Naive thymus-derived CD8-positive, alpha-beta T cell (primary cell): ENCODE measurements around the gene GRHL3. TPM values are rescaled to one million over a fixed set of nuclear protein-coding genes. Genes with fewer than 3 reads are reported as not detected.
A peak's percentile ranks its signal among the peaks of the same experiment; 100 is the strongest.

Experiments used
- ATAC-seq, 2 donors: fragments of 150-1000 bp; cut with Tn5 transposase in 1 of 2; sonication (Bioruptor Pico), chemical (Tn5 transposase) in 1 of 2; 1 replicate in 1 of 2; 2 replicates in 1 of 2; pipeline ENCODE4 v1.10.0; 2021; ENCODE audit warnings: mild to moderate bottlenecking in 2 of 2, moderate library complexity in 2 of 2
- POLR2A ChIA-PET: fragments of 350-600 bp; sonication (Branson Sonifier 250); formaldehyde crosslinking; loops from one replicate; lab custom pipeline; 2021; ENCODE audit warnings: antibody characterized with exemption; lab: Charles Lee
- DNase-seq, 10 donors: peaks; one replicate each; pipeline versions ENCODE4 v3.0.0 to v3.0.0-alpha.2; 2020 to 2022
- H3K27ac Mint-ChIP-seq, 10 donors: one replicate each; pipeline ENCODE4 v1.8.0; 2020 to 2022; ENCODE audit warnings: mild to moderate bottlenecking in 10 of 10, mixed read lengths in 10 of 10, moderate library complexity in 4 of 10, inconsistent platforms in 1 of 10
- H3K27me3 Mint-ChIP-seq, 5 donors: one replicate each; pipeline ENCODE4 v1.8.0; 2021 to 2022; ENCODE audit warnings: mixed read lengths in 5 of 5
- H3K36me3 Mint-ChIP-seq, 3 donors: one replicate each; pipeline ENCODE4 v1.8.0; 2020 to 2022; ENCODE audit warnings: mixed read lengths in 3 of 3, mild to moderate bottlenecking in 2 of 3, inconsistent platforms in 1 of 3
- H3K4me1 Mint-ChIP-seq, 4 donors: one replicate each; pipeline ENCODE4 v1.8.0; 2021 to 2022; ENCODE audit warnings: mixed read lengths in 4 of 4
- H3K4me3 Mint-ChIP-seq, 10 donors: one replicate each; pipeline ENCODE4 v1.8.0; 2020 to 2022; ENCODE audit warnings: mild to moderate bottlenecking in 10 of 10, mixed read lengths in 10 of 10, moderate library complexity in 6 of 10, inconsistent platforms in 1 of 10
- H3K9me3 Mint-ChIP-seq, 9 donors: one replicate each; pipeline ENCODE4 v1.8.0; 2020 to 2022; ENCODE audit warnings: mixed read lengths in 9 of 9, mild to moderate bottlenecking in 3 of 9, inconsistent platforms in 1 of 9, moderate library complexity in 1 of 9
- polyA plus RNA-seq, 3 donors: library from polyadenylated mRNA; unstranded; fragments of 300-500 nt; fragmentation: Illumina TruSeq; gene quantifications; one replicate each; pipeline ENCODE4 v1.2.3, GENCODE V29; 2021
- total RNA-seq, 8 experiments: library from RNA in 2 of 8; stranded (reverse) in 2 of 8; gene quantifications; one replicate each; pipeline ENCODE4 v1.2.3 and lab custom pipeline; 2021 to 2026

The GRHL3 gene
- total and polyA plus RNA-seq, 5 experiments from 2014 or later = not detected

DNA sequence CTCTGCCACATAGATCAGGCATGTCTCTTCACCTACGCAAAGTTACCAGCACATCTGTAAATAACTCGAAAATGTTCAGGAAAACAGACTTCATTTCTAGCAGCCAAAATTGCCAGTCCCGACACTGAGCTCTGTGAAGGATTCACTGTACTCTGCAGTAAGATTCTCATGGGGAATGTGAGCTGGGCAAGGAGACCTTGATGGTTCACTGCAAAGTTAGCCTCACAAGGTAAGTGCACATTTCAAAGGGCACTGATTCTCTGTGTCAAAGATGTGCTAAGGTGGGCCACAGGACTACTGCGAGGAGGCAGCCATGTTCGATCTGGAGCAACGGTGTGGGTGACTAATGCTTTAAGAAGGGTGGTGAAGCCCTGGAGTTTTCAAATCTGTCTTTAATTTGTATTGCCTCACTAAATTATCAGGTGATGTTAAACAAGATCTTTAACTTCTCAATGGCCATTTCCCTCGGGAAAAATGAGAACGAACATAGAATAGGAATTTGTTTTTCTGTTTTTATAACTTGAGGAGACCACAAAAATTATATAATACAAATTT, 69.3 kb downstream of the GRHL3 start:
- no peaks in the 10 kb centered on the region for H3K27me3 Mint-ChIP-seq
- no peak for ATAC-seq
- DNase-seq = no peak
- no peak overlapping the region for H3K27ac Mint-ChIP-seq
- H3K9me3 Mint-ChIP-seq = no peaks in the 10 kb centered on the region
- H3K4me3 Mint-ChIP-seq = no peak overlapping the region
- POLR2A ChIA-PET = no interaction called here
- H3K4me1 Mint-ChIP-seq = peaks cover 16 to 40% (median 26%) of the 10 kb centered on the region in 4 donors
- peaks cover 0 to 12% (median 8%) of the 10 kb centered on the region in 3 donors for H3K36me3 Mint-ChIP-seq

DNA sequence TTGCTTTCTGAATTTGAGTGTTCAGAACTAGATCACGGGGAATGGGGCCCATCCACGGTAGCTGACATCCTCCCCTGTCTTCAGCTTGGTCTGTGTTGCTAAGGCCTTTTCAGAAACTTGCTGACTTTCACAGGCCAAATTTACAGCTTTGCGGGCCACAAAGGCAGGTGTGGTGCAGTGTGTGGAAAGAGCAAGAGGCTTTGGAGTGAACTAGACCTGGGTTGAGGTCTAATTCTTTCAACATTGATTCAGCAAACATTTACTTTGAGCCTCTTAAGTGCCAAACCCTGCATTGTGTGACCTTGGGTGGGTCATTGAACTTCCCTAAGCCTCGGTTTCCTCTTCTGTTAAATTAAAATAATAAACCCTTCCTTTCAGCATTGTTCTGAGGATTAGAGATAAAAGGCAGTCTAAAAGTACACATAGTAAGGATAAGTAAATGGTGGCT, 70.1 kb downstream of the GRHL3 start:
- POLR2A ChIA-PET = no interaction called here
- DNase-seq (no peak), ATAC-seq (no peak)
- H3K9me3 Mint-ChIP-seq = no peaks in the 10 kb centered on the region
- no peak overlapping the region for H3K4me3 Mint-ChIP-seq
- H3K4me1 Mint-ChIP-seq = peaks cover 20 to 41% (median 33%) of the 10 kb centered on the region in 4 donors
- peaks cover 0 to 12% (median 8%) of the 10 kb centered on the region in 3 donors for H3K36me3 Mint-ChIP-seq
- H3K27ac Mint-ChIP-seq = no peak overlapping the region
- no peaks in the 10 kb centered on the region for H3K27me3 Mint-ChIP-seq

DNA sequence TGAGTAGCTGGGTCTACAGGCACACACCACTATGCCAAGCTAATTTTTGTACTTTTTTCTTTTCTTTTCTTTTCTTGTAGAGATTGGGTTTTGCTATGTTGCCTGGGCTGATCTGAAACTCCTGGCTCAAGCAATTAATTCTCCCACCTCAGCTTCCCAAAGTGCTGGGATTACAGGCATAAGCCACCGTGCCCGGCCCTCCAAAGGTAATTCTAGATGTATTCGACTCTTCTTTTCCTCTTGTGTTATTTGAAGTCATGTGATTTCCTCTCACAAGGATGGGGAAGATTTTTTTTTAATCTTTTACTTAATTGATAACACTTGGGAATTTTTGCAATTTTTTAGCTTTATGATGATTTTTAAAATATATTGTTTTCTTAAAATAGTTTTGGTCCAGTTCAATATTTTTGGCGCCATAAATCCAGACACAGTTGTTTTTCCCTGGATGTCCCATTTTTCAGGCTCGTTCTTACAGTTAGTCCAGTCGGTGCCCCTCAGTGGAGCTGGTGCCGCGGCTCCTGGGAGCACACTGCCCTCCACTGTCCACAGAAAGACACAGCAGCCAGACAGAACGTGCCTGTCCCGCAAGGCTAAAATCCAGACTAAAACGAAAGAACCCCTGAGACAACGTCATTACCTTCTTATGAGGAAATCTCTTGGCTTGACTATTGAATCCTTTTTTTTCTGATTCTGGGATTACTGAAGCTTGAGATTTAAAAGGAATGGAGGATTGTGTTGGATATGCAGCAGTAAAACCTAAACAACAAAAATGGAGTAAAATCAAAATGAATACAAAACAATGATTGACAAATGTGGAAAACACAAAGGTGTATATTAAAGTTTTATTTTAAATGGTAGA, 72.0 kb downstream of the GRHL3 start:
- Mint-ChIP-seq H3K9me3 (no peaks in the 10 kb centered on the region), H3K4me1 (peaks cover 20 to 33% (median 30%) of the 10 kb centered on the region in 4 donors), H3K27ac (peak overlapping the region; percentile 76 to 95 (median 94)), H3K4me3 (peak overlapping the region; percentile 44 to 85 (median 76)), H3K27me3 (no peaks in the 10 kb centered on the region), H3K36me3 (peaks cover 0 to 12% (median 8%) of the 10 kb centered on the region in 3 donors)
- POLR2A ChIA-PET = interaction anchor here (0.7 to 3.8 kb wide), 6 partner anchors 24 to 241 kb away, joined by 3 to 16 read pairs (median 4); partner anchors contain the start of gene NIPAL3
- ATAC-seq (peak; percentile 81 to 82), DNase-seq (peak; percentile 44 to 82 (median 62))

DNA sequence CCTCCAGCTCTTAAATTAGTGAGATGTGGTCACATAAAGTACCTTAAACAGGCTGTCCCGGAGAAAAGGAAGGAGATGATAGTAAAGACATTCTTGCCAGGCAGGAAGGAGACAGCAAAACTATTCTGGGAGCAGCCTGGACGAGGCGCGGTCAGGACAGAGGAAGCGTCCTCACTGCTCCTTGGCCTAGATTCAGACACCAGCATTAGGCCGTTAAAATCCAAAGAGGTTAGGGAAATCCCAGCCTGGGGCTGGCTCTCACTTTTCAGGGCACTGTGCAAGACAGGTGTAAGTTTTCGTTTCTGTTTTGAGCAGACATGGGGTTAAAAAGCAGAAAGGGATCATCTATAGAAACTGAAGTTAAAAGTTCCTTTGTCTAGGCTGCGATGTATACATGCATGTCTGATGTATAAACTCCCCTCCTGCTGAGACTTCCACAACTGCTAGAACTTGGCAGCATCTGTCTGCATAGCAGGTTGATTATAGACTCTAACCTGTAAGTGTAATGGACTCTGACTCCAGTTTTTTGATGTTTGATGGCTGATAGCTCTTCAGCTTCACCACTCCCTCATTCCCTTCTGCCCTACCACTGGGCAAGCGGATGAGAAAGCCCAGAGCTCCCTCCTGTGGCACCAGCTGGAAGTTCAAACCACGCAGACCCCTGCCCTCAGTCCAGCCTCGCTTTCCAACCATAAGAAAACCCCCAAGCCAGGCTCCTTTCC, 72.9 kb downstream of the GRHL3 start:
- peak overlapping the region in 8 of 10 donors; percentile 48 to 85 (median 76) for H3K4me3 Mint-ChIP-seq
- POLR2A ChIA-PET = interaction anchor here (0.6 to 3.8 kb wide), 10 partner anchors 23 to 242 kb away, joined by 3 to 16 read pairs (median 4); partner anchors contain the start of gene NIPAL3

DNA sequence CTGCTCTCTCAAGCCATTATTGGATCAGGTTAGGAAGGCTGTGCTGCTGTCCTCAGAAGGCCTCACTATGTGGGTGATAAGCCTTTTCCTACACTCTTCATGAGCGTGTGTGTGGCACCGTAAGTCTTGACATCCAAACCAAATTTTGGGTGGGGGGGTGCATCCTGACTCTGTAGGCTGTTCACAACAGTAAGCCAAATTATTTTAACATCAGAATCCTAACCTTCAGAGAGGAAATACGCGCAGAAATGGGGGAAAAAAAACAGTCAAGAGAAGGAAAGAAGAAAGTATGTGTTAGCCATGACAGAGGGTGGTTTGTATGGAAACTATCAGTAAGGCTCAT, 73.4 kb downstream of the GRHL3 start:
- peak overlapping the region in 6 of 10 donors; percentile 22 to 77 (median 44) for H3K4me3 Mint-ChIP-seq
- peak overlapping the region; percentile 76 to 95 (median 94) for H3K27ac Mint-ChIP-seq
- H3K4me1 Mint-ChIP-seq = peaks cover 18 to 33% (median 30%) of the 10 kb centered on the region in 4 donors
- no peaks in the 10 kb centered on the region for H3K9me3 Mint-ChIP-seq
- peak in 1 of 2 donors; percentile 20 for ATAC-seq
- DNase-seq = no peak
- H3K27me3 Mint-ChIP-seq = no peaks in the 10 kb centered on the region
- POLR2A ChIA-PET = interaction anchor here (0.7 to 3.8 kb wide), 6 partner anchors 23 to 204 kb away, joined by 3 to 16 read pairs (median 7); partner anchors contain the start of gene NIPAL3
- peaks cover 0 to 17% (median 5%) of the 10 kb centered on the region in 3 donors for H3K36me3 Mint-ChIP-seq

More for the DNA sequence above, 72.9 kb downstream of the GRHL3 start:
- H3K27ac Mint-ChIP-seq = peak overlapping the region; percentile 76 to 95 (median 94)
- ATAC-seq (peak; percentile 63 to 73), DNase-seq (peak in 8 of 10 donors; percentile 25 to 67 (median 44))
- H3K4me1 Mint-ChIP-seq = peaks cover 18 to 33% (median 30%) of the 10 kb centered on the region in 4 donors
- peaks cover 0 to 14% (median 6%) of the 10 kb centered on the region in 3 donors for H3K36me3 Mint-ChIP-seq
- no peaks in the 10 kb centered on the region for H3K27me3 Mint-ChIP-seq
- H3K9me3 Mint-ChIP-seq = no peaks in the 10 kb centered on the region

DNA sequence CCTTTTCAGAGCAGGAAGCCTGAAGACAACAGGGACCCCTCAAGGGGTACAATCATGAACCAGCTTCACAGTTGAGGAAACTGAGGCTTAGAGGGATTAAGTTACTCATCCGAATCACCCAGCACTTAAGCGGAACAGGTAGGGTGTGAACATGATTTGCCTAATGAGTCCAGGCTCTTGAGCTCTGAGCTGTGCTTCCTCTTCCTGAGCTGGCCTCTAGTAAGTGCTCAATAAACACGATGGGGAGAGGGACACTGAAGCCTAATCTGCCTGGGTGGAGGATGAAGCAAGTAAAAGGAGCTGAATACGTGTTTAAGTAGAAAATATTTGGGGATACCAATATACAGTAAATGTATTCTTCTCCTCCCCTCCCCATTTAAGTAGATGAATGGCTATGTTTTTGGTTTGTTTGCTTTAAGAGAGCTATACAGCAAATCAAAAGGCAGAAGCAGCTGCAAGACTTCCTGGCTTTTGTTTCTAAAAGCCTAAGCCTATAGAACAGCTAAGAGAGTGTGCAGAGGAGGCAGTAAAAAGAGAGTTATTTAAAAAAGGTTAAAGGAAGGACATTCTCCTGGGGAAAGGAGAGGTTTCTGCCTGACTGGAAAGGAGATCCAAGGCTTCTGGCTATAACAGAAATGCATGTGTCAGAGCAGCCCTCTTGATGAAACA, 74.0 kb downstream of the GRHL3 start:
- Mint-ChIP-seq H3K9me3 (no peaks in the 10 kb centered on the region), H3K4me1 (peaks cover 18 to 33% (median 30%) of the 10 kb centered on the region in 4 donors), H3K4me3 (peak overlapping the region in 8 of 10 donors; percentile 0 to 77 (median 15)), H3K36me3 (peaks cover 0 to 17% (median 5%) of the 10 kb centered on the region in 3 donors), H3K27me3 (no peaks in the 10 kb centered on the region), H3K27ac (peak overlapping the region; percentile 76 to 95 (median 94))
- ATAC-seq (peak; percentile 45 to 59), DNase-seq (peak in 3 of 10 donors; percentile 18 to 37 (median 34))
- POLR2A ChIA-PET = interaction anchor here (0.8 to 3.8 kb wide), 9 partner anchors 15 to 205 kb away, joined by 3 to 16 read pairs (median 3); partner anchors contain the start of genes NIPAL3, RCAN3 and STPG1

DNA sequence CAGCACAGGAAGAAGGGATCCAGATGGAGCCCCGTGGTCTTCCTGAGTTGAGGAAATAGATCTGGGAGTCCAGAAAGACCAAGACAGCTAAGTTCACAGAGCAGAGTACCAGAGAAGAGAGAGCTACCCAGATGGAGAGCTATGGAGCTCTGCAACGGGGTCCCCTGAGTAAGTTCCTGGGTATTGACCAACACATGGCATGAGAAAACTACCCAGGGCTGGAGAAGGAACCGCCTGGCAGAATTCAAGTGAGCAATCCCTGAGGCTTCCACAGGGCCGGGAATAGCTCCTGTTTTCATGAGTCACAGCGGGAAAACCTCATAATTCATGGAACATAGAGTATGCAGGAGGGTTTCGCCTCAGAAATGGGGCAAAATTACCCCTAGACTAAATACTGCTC, 74.7 kb downstream of the GRHL3 start:
- no peak for DNase-seq
- Mint-ChIP-seq H3K36me3 (peaks cover 0 to 13% (median 3%) of the 10 kb centered on the region in 3 donors), H3K9me3 (no peaks in the 10 kb centered on the region), H3K4me3 (peak overlapping the region in 1 of 10 donors; percentile 62), H3K27me3 (no peaks in the 10 kb centered on the region), H3K27ac (peak overlapping the region in 9 of 10 donors; percentile 76 to 95 (median 94)), H3K4me1 (peaks cover 18 to 33% (median 30%) of the 10 kb centered on the region in 4 donors)
- POLR2A ChIA-PET = interaction anchor here (0.8 to 1.8 kb wide), 5 partner anchors 14 to 197 kb away, joined by 3 to 10 read pairs (median 3); partner anchors contain the start of genes NIPAL3, RCAN3 and STPG1
- ATAC-seq = no peak

DNA sequence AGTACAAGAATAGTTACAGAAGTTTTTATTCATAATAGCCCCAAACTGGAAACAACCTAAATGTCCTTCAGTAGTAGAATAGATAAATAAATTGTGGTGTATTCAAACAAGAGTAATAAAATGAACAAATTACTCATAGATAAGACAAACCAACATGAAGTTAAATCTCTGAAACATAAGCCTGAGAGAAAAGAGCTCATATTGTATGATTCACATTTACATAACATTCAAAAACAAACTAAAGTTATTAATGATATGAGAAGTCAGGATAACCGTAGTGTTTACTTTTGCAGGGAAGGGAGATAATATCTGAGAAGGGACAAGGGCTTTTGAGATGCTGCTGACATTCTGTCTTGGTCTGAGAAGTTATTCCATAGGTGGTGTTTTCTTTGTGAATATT, 80.9 kb downstream of the GRHL3 start:
- POLR2A ChIA-PET = no interaction called here
- DNase-seq (no peak), ATAC-seq (no peak)
- no peaks in the 10 kb centered on the region for H3K27me3 Mint-ChIP-seq
- no peak overlapping the region for H3K4me3 Mint-ChIP-seq
- peaks cover 0 to 17% (median 6%) of the 10 kb centered on the region in 3 donors for H3K36me3 Mint-ChIP-seq
- H3K4me1 Mint-ChIP-seq = no peaks in the 10 kb centered on the region
- H3K27ac Mint-ChIP-seq = peak overlapping the region in 1 of 10 donors; percentile 13
- H3K9me3 Mint-ChIP-seq = no peaks in the 10 kb centered on the region

DNA sequence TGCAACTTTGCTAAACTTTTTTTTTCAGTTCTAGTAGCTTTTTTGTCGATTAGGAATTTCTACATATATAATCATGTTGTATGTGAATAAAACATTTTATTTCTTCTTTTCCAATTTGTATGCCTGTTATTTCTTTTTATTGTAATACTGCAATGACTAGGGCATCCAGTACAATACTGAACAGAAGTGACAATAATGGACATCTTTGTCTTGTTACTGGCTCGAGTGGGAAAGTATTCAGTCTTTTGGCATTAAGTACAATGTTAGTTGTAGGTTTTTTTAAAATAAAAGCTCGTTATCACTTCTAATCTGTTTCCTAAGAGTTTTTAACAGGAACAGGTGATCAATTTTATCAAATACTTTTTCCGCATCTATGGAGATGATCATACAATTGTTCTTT, 84.6 kb downstream of the GRHL3 start:
- Mint-ChIP-seq H3K4me1 (no peaks in the 10 kb centered on the region), H3K4me3 (no peak overlapping the region), H3K9me3 (peaks cover 0 to 6% (median 0%) of the 10 kb centered on the region in 9 donors), H3K27ac (no peak overlapping the region), H3K36me3 (peaks cover 0 to 17% (median 10%) of the 10 kb centered on the region in 3 donors), H3K27me3 (no peaks in the 10 kb centered on the region)
- no peak for DNase-seq
- ATAC-seq = no peak
- POLR2A ChIA-PET = interaction anchor here (0.8 to 1.6 kb wide), 2 partner anchors 11 to 13 kb away, joined by 3 to 7 read pairs; partner anchors contain the start of gene STPG1
